SH-SY5Y (cell line): ENCODE data around the gene FSTL4.

Experiments
- GATA2 ChIP-seq: IDR thresholded peaks from 2 replicates; pipeline ENCODE4 v1.6.1; 2011; ENCODE audit warnings: mild to moderate bottlenecking, low read depth, low read length
- GATA3 ChIP-seq: IDR thresholded peaks from 2 replicates; pipeline ENCODE4 v1.6.1; 2011; ENCODE audit warnings: low read depth, mild to moderate bottlenecking, low read length, moderate library complexity

DNA sequence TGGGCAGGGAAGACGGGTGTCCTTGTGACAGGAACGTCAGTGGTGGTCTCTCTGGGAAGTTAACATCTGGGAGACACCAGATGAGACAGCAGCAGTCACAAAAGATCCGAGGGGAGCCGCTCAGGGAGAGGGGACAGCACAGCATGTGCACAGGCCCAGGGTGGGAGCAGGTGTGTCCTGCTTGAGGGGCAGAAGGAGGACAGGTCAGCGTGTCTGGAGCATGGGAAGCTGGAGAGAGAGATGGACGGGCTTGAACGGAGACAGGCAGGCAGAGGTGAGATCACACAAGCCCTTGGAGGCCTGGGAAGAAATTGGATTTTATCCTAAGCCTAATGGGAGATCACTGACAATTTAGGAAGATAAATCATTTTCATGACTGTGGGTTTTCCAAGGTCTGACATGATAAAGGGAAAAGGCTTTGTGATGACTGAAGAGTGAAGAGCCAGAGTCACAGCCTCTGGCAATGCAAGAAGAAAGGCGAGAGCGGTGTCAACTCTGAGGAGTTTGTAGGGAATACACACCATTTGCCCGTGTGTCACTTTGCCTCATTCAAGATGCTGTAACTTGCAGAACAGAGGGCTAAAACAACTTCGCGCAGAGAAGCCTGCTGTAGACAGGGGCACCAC lies 88.3 kb downstream of the FSTL4 start:
- TF ChIP-seq GATA2 (no peak), GATA3 (no peak)
